ENCODE results near the gene LCN10. TPM values are rescaled to one million over a fixed set of nuclear protein-coding genes. Genes with fewer than 3 reads are reported as not detected.
A peak's percentile ranks its signal among the peaks of the same experiment; 100 is the strongest.

Gene LCN10
- total and polyA plus RNA-seq, 2 of the 13 experiments (the other 11 are each of a cell fraction or from before 2014, with no cell fraction given), result 0.53 to 0.61 TPM

DNA sequence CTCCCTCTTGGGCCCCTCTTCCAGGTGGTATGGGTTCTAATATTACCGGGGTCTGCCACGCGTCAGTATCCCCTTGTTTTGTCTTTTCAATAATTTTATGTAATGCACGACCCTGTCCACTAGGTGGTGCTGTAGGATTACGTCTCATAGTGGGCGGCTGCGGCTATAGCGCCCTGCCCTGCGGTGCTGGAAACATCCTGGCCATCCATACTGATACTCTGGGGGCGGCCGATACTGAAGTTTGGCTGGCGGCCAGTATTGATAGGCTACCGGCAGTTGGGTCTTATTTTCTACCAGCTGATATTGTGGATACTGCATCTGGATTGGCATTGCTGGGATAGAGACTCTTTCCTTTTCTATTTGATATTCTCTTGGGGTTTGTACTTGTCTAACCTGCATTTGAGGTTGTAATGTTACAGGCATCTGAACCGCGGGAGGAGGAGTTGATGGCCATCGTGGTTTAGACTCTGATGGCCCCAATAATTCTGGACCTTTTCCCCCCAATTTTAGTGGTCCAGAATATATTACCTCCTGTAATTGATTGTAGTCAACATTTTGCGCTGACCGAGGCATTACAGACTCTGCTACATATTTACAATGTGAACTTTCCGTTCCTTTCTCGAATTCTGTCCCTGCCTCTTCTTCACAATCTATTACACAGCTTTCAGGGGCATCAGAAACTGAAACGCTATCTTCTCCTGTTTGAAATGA is 45.1 kb upstream of the LCN10 start (continued):
- TF ChIP-seq, protein P1, sequence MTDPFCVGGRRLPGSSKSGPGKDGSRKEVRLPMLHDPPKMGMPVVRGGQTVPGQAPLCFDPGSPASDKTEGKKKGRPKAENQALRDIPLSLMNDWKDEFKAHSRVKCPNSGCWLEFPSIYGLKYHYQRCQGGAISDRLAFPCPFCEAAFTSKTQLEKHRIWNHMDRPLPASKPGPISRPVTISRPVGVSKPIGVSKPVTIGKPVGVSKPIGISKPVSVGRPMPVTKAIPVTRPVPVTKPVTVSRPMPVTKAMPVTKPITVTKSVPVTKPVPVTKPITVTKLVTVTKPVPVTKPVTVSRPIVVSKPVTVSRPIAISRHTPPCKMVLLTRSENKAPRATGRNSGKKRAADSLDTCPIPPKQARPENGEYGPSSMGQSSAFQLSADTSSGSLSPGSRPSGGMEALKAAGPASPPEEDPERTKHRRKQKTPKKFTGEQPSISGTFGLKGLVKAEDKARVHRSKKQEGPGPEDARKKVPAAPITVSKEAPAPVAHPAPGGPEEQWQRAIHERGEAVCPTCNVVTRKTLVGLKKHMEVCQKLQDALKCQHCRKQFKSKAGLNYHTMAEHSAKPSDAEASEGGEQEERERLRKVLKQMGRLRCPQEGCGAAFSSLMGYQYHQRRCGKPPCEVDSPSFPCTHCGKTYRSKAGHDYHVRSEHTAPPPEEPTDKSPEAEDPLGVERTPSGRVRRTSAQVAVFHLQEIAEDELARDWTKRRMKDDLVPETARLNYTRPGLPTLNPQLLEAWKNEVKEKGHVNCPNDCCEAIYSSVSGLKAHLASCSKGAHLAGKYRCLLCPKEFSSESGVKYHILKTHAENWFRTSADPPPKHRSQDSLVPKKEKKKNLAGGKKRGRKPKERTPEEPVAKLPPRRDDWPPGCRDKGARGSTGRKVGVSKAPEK (CRISPR knock-in tag; IDR thresholded peaks at IDR 0.05; ENCODE audit: borderline replicate concordance), result peak; percentile 54; the same call in 1 of the 2 replicates
- TF ChIP-seq ZNF432 (CRISPR knock-in tag; IDR thresholded peaks at IDR 0.05; ENCODE audit: borderline replicate concordance) (no peak), FOXA1 (IDR thresholded peaks at IDR 0.05) (no peak), FOXA1 (CRISPR knock-in tag; IDR thresholded peaks at IDR 0.05) (no peak), ZBTB7B (CRISPR knock-in tag; IDR thresholded peaks at IDR 0.05) (peak; percentile 81; the same call in 1 of the 2 replicates), THAP8 (CRISPR knock-in tag; IDR thresholded peaks at IDR 0.05; ENCODE audit: borderline replicate concordance) (no peak), ZFY (CRISPR knock-in tag; IDR thresholded peaks at IDR 0.05) (no peak), MED13 (CRISPR knock-in tag; IDR thresholded peaks at IDR 0.05) (no peak), NFYB (CRISPR knock-in tag; IDR thresholded peaks at IDR 0.05) (no peak), FOXO4 (CRISPR knock-in tag; conservative IDR thresholded peaks at IDR 0.05) (no peak), ZBTB38 (CRISPR knock-in tag; IDR thresholded peaks at IDR 0.05) (peak; percentile 65; the same call in 1 of the 2 replicates), ZNF75D (CRISPR knock-in tag; IDR thresholded peaks at IDR 0.05; ENCODE audit: borderline replicate concordance) (no peak)
- TF ChIP-seq, protein P2, sequence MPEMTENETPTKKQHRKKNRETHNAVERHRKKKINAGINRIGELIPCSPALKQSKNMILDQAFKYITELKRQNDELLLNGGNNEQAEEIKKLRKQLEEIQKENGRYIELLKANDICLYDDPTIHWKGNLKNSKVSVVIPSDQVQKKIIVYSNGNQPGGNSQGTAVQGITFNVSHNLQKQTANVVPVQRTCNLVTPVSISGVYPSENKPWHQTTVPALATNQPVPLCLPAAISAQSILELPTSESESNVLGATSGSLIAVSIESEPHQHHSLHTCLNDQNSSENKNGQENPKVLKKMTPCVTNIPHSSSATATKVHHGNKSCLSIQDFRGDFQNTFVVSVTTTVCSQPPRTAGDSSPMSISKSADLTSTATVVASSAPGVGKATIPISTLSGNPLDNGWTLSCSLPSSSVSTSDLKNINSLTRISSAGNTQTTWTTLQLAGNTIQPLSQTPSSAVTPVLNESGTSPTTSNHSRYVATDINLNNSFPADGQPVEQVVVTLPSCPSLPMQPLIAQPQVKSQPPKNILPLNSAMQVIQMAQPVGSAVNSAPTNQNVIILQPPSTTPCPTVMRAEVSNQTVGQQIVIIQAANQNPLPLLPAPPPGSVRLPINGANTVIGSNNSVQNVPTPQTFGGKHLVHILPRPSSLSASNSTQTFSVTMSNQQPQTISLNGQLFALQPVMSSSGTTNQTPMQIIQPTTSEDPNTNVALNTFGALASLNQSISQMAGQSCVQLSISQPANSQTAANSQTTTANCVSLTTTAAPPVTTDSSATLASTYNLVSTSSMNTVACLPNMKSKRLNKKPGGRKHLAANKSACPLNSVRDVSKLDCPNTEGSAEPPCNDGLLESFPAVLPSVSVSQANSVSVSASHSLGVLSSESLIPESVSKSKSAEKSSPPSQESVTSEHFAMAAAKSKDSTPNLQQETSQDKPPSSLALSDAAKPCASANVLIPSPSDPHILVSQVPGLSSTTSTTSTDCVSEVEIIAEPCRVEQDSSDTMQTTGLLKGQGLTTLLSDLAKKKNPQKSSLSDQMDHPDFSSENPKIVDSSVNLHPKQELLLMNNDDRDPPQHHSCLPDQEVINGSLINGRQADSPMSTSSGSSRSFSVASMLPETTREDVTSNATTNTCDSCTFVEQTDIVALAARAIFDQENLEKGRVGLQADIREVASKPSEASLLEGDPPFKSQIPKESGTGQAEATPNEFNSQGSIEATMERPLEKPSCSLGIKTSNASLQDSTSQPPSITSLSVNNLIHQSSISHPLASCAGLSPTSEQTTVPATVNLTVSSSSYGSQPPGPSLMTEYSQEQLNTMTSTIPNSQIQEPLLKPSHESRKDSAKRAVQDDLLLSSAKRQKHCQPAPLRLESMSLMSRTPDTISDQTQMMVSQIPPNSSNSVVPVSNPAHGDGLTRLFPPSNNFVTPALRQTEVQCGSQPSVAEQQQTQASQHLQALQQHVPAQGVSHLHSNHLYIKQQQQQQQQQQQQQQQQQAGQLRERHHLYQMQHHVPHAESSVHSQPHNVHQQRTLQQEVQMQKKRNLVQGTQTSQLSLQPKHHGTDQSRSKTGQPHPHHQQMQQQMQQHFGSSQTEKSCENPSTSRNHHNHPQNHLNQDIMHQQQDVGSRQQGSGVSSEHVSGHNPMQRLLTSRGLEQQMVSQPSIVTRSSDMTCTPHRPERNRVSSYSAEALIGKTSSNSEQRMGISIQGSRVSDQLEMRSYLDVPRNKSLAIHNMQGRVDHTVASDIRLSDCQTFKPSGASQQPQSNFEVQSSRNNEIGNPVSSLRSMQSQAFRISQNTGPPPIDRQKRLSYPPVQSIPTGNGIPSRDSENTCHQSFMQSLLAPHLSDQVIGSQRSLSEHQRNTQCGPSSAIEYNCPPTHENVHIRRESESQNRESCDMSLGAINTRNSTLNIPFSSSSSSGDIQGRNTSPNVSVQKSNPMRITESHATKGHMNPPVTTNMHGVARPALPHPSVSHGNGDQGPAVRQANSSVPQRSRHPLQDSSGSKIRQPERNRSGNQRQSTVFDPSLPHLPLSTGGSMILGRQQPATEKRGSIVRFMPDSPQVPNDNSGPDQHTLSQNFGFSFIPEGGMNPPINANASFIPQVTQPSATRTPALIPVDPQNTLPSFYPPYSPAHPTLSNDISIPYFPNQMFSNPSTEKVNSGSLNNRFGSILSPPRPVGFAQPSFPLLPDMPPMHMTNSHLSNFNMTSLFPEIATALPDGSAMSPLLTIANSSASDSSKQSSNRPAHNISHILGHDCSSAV (CRISPR knock-in tag; IDR thresholded peaks at IDR 0.05; ENCODE audit: borderline replicate concordance), result no peak
- TF ChIP-seq, protein P3, sequence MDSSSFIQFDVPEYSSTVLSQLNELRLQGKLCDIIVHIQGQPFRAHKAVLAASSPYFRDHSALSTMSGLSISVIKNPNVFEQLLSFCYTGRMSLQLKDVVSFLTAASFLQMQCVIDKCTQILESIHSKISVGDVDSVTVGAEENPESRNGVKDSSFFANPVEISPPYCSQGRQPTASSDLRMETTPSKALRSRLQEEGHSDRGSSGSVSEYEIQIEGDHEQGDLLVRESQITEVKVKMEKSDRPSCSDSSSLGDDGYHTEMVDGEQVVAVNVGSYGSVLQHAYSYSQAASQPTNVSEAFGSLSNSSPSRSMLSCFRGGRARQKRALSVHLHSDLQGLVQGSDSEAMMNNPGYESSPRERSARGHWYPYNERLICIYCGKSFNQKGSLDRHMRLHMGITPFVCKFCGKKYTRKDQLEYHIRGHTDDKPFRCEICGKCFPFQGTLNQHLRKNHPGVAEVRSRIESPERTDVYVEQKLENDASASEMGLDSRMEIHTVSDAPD (CRISPR knock-in tag; IDR thresholded peaks at IDR 0.05), result peak; percentile 52; the same call in 1 of the 2 replicates
